GM18868 (cell line): ENCODE results near the gene SLC29A1.

Experiments used
- ATAC-seq: cut with Tn5 transposase; IDR thresholded peaks from one replicate; pipeline ENCODE4 v1.9.1; 2021; ENCODE audit warnings: mild to moderate bottlenecking, moderate library complexity; ENCODE audit not compliant: unreplicated experiment

The SLC29A1 gene

GRCh38 chr6:44277763-44278162 lies 54.4 kb downstream of the SLC29A1 start:
- no peak for ATAC-seq

- ATAC-seq = no peak
Measured at GRCh38 chr6:44278315-44278714, 54.9 kb downstream of the SLC29A1 start.

GRCh38 chr6:44278774-44279697 lies 55.6 kb downstream of the SLC29A1 start:
- ATAC-seq = no peak
